GM23248 (cell line): Measurements from ENCODE around the gene ADGRF4. TPM values are rescaled to one million over a fixed set of nuclear protein-coding genes. Genes with fewer than 3 reads are reported as not detected.
A peak's percentile ranks its signal among the peaks of the same experiment; 100 is the strongest.

ENCODE experiments used
- DNase-seq: peaks from one replicate; pipeline ENCODE4 v3.0.0-alpha.2; 2015
- H2AFZ ChIP-seq: fragments of 200-600 bp; sonication (generic); 2 replicates; pipeline ENCODE4 v1.6.1; 2016; ENCODE audit warnings: antibody characterized with exemption
- H3F3A ChIP-seq: fragments of 200-600 bp; sonication (generic); 2 replicates; pipeline ENCODE4 v1.6.1; 2016; ENCODE audit warnings: mild to moderate bottlenecking, antibody characterized with exemption, mixed run types; ENCODE audit not compliant: insufficient read depth
- H3K27ac ChIP-seq: fragments of 200-600 bp; sonication (generic); 2 replicates; pipeline ENCODE4 v1.5.1; 2016; ENCODE audit warnings: mild to moderate bottlenecking
- H3K27me3 ChIP-seq: fragments of 200-600 bp; sonication (generic); replicated peaks from 2 replicates; pipeline ENCODE4 v1.6.1; 2016; ENCODE audit warnings: mild to moderate bottlenecking; ENCODE audit not compliant: insufficient read depth
- H3K36me3 ChIP-seq: fragments of 200-600 bp; sonication (generic); 2 replicates; pipeline ENCODE4 v1.6.1; 2016; ENCODE audit warnings: low read depth, mild to moderate bottlenecking
- H3K4me1 ChIP-seq: fragments of 200-600 bp; sonication (generic); 2 replicates; pipeline ENCODE4 v1.6.1; 2016; ENCODE audit warnings: mild to moderate bottlenecking; ENCODE audit not compliant: insufficient read depth
- H3K4me2 ChIP-seq: fragments of 200-600 bp; sonication (generic); one replicate; pipeline ENCODE4 v1.6.1; 2016; ENCODE audit warnings: mild to moderate bottlenecking; ENCODE audit not compliant: unreplicated experiment
- H3K4me3 ChIP-seq: fragments of 200-600 bp; sonication (generic); 2 replicates; pipeline ENCODE4 v1.5.1; 2016; ENCODE audit warnings: mild to moderate bottlenecking
- H3K79me2 ChIP-seq: fragments of 200-600 bp; sonication (generic); 2 replicates; pipeline ENCODE4 v1.6.1; 2016; ENCODE audit warnings: mild to moderate bottlenecking; ENCODE audit not compliant: insufficient read depth
- H3K9ac ChIP-seq: fragments of 200-600 bp; sonication (generic); 2 replicates; pipeline ENCODE4 v1.6.1; 2016; ENCODE audit warnings: mild to moderate bottlenecking
- H3K9me2 ChIP-seq: fragments of 200-600 bp; sonication (generic); 2 replicates; pipeline ENCODE4 v1.6.1; 2016; ENCODE audit warnings: mixed run types, mild to moderate bottlenecking, moderate library complexity; ENCODE audit not compliant: insufficient read depth
- H3K9me3 ChIP-seq: fragments of 200-600 bp; sonication (generic); one replicate; pipeline ENCODE4 v1.6.1; 2017; ENCODE audit warnings: low read depth
- H4K20me1 ChIP-seq: fragments of 200-600 bp; sonication (generic); 2 replicates; pipeline ENCODE4 v1.6.0; 2016; ENCODE audit not compliant: insufficient read depth
- EZH2 ChIP-seq: fragments of 200-600 bp; sonication (generic); IDR thresholded peaks from 2 replicates; pipeline ENCODE4 v1.6.1; 2018; ENCODE audit warnings: antibody characterized with exemption, mild to moderate bottlenecking; ENCODE audit not compliant: insufficient read depth, poor library complexity, severe bottlenecking
- EZH2phosphoT487 ChIP-seq: fragments of 200-600 bp; sonication (generic); IDR thresholded peaks from 2 replicates; pipeline ENCODE4 v1.6.1; 2018; ENCODE audit warnings: antibody characterized with exemption, moderate library complexity, mild to moderate bottlenecking, low read depth; ENCODE audit not compliant: insufficient read depth
- WGBS, 2 experiments: methylation state at CpG; one replicate each; pipeline ENCODE4 v1.1.6; 2015 to 2017; ENCODE audit warnings: low lambda C conversion rate in 2 of 2, low coverage in 1 of 2; ENCODE audit errors: missing lambda C conversion rate in 2 of 2; 5-methylcytosine and 5-hydroxymethylcytosine counted together
- in situ Hi-C: fragments of 300-500 bp; cut with MboI; formaldehyde crosslinking; loops from 2 replicates; pipeline ENCODE4 v1.15.0; 2020
- polyA plus RNA-seq: library from polyadenylated mRNA; unstranded; fragments of >200 nt; fragmentation: Nextera tagmentation; extraction: Ambion mirVana; gene quantifications from 2 replicates; pipeline ENCODE4 v1.2.1, GENCODE V29; 2016
- total RNA-seq: library from RNA; depleted of rRNA; stranded (reverse); fragments of >200 nt; shearing (Covaris generic); gene quantifications from 2 replicates; pipeline ENCODE4 v1.2.3, GENCODE V29; 2014

ADGRF4 gene
- total and polyA plus RNA-seq, 2 experiments from 2014 or later: 0.11 TPM; not detected in 1

GRCh38 chr6:47752801-47753200 is 54.4 kb downstream of the ADGRF4 start:
- Histone ChIP-seq H3K27me3 (no peaks in the 10 kb centered on the region), H3K4me1 (no peaks in the 10 kb centered on the region), H3F3A (no peaks in the 10 kb centered on the region), H3K4me2 (no peak overlapping the region), H3K9me3 (no peaks in the 10 kb centered on the region), H4K20me1 (no peaks in the 10 kb centered on the region), H3K4me3 (no peak overlapping the region), H3K9ac (no peak overlapping the region), H3K27ac (no peak overlapping the region), H3K36me3 (no peaks in the 10 kb centered on the region), H2AFZ (no peak overlapping the region), H3K9me2 (no peaks in the 10 kb centered on the region), H3K79me2 (no peaks in the 10 kb centered on the region)
- in situ Hi-C loops: no loop called here
- no peak for DNase-seq
- TF ChIP-seq EZH2phosphoT487 (no peak), EZH2 (no peak)
- WGBS, 2 experiments: 0 to 8% methylated on average over 1 of the region's 1 CpG

GRCh38 chr6:47759364-47759763 is 61.0 kb downstream of the ADGRF4 start:
- H2AFZ ChIP-seq: no peak overlapping the region
- no peaks in the 10 kb centered on the region for H3F3A ChIP-seq
- in situ Hi-C loops: no loop called here
- H3K9ac ChIP-seq: no peak overlapping the region
- 8 to 9% methylated on average over 1 of the region's 1 CpG for WGBS, 2 experiments
- DNase-seq: peak; percentile 14
- no peak overlapping the region for H3K27ac ChIP-seq
- no peaks in the 10 kb centered on the region for H3K9me2 ChIP-seq
- H3K27me3 ChIP-seq: no peaks in the 10 kb centered on the region
- no peak overlapping the region for H3K4me2 ChIP-seq
- TF ChIP-seq EZH2phosphoT487 (no peak), EZH2 (no peak)
- H3K36me3 ChIP-seq: no peaks in the 10 kb centered on the region
- H3K4me3 ChIP-seq: no peak overlapping the region
- no peaks in the 10 kb centered on the region for H3K4me1 ChIP-seq
- H3K9me3 ChIP-seq: no peaks in the 10 kb centered on the region
- H3K79me2 ChIP-seq: no peaks in the 10 kb centered on the region
- H4K20me1 ChIP-seq: no peaks in the 10 kb centered on the region

GRCh38 chr6:47762502-47762901 is 64.1 kb downstream of the ADGRF4 start:
- Histone ChIP-seq H3K9me2 (no peaks in the 10 kb centered on the region), H3K27ac (no peak overlapping the region), H3F3A (no peaks in the 10 kb centered on the region), H3K4me1 (no peaks in the 10 kb centered on the region), H2AFZ (no peak overlapping the region), H4K20me1 (no peaks in the 10 kb centered on the region), H3K27me3 (no peaks in the 10 kb centered on the region), H3K4me3 (no peak overlapping the region), H3K36me3 (no peaks in the 10 kb centered on the region), H3K4me2 (no peak overlapping the region), H3K79me2 (no peaks in the 10 kb centered on the region), H3K9ac (no peak overlapping the region), H3K9me3 (no peaks in the 10 kb centered on the region)
- TF ChIP-seq EZH2phosphoT487 (no peak), EZH2 (no peak)
- in situ Hi-C loops: no loop called here
- no peak for DNase-seq
- WGBS, 2 experiments: 54 to 58% methylated on average over 3 of the region's 3 CpGs

- Histone ChIP-seq H3K27ac (no peak overlapping the region), H3K9ac (no peak overlapping the region), H3F3A (no peaks in the 10 kb centered on the region), H3K9me2 (no peaks in the 10 kb centered on the region), H4K20me1 (no peaks in the 10 kb centered on the region), H2AFZ (no peak overlapping the region), H3K27me3 (no peaks in the 10 kb centered on the region), H3K4me3 (no peak overlapping the region), H3K4me1 (no peaks in the 10 kb centered on the region), H3K36me3 (no peaks in the 10 kb centered on the region), H3K9me3 (no peaks in the 10 kb centered on the region), H3K4me2 (no peak overlapping the region), H3K79me2 (no peaks in the 10 kb centered on the region)
- 37 to 40% methylated on average over 3 of the region's 3 CpGs for WGBS, 2 experiments
- in situ Hi-C loops: no loop called here
- TF ChIP-seq EZH2phosphoT487: no peak
- TF ChIP-seq EZH2: no peak
- DNase-seq: no peak
Observed at GRCh38 chr6:47766445-47766844, 68.1 kb downstream of the ADGRF4 start.

GRCh38 chr6:47767102-47767501 is 68.7 kb downstream of the ADGRF4 start:
- Histone ChIP-seq H3K27me3 (no peaks in the 10 kb centered on the region), H3K79me2 (no peaks in the 10 kb centered on the region), H3K4me2 (no peak overlapping the region), H3K36me3 (no peaks in the 10 kb centered on the region), H3K9ac (no peak overlapping the region), H3K4me3 (no peak overlapping the region), H3K27ac (no peak overlapping the region), H4K20me1 (no peaks in the 10 kb centered on the region), H2AFZ (no peak overlapping the region), H3K9me3 (no peaks in the 10 kb centered on the region), H3F3A (no peaks in the 10 kb centered on the region), H3K4me1 (no peaks in the 10 kb centered on the region), H3K9me2 (no peaks in the 10 kb centered on the region)
- no peak for DNase-seq
- in situ Hi-C loops: no loop called here
- TF ChIP-seq EZH2phosphoT487 (no peak), EZH2 (no peak)
- 0% methylated on average over 1 of the region's 1 CpG for WGBS, 2 experiments
